T-helper 22 cell (primary cell): Measurements from ENCODE around the gene KRT86.

Experiments used
- DNase-seq: peaks from one replicate; pipeline ENCODE4 v3.0.0-alpha.2; 2020; ENCODE audit warnings: low read depth

Gene KRT86

GRCh38 chr12:52316701-52317100 is 42.3 kb downstream of the KRT86 start:
- DNase-seq: no peak

- no peak for DNase-seq
Observed at GRCh38 chr12:52317468-52318052, 43.1 kb downstream of the KRT86 start.

GRCh38 chr12:52318241-52318990 is 44.0 kb downstream of the KRT86 start:
- DNase-seq: no peak

GRCh38 chr12:52319097-52319496 is 44.7 kb downstream of the KRT86 start:
- no peak for DNase-seq

GRCh38 chr12:52320784-52321400 is 46.4 kb downstream of the KRT86 start, which contains the start of gene KRT83:
Gene KRT83 (minus strand): TSS chr12:52321398. CDS start chr12:52321335, 63 bp downstream.
- DNase-seq: no peak

DNA sequence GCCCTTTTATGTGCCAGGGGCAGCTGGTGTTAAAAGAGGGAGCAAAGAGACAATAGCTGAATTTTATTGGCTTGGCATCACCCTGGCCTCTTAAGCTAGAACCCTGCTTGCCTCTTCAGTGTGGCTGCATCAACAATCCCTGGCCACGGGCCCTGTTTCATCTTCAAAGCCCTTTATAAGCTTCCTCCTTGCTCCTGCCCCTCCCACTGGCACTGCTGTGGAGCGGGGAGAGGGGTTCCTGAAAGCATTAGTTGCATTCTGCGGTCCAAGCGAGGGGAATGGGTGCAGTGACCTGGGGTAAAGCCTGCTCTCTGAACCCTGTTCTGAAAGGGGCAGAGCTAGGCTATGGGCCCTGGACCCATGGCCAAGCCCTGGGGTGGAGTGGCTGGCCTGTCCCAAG is 47.0 kb downstream of the KRT86 start:
- no peak for DNase-seq

DNA sequence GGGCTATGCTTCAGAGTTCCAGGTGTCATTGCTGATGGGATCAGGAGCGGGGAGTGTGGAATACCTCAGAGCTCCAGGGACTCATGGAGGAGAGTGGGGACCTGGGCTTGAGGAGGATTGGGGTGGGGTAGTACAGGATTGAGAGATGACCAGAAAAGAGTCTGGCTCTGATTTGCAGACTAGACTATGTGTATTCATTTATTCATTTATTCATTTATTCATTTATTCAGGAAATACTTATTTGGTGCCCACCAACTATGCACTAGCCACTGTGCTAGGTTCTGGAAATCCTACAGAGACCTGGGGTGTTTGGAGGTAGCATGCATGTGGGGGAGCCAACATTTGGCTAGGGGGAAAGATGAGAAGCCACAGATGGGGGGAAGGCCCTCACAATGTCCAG is 47.6 kb downstream of the KRT86 start:
- no peak for DNase-seq

- no peak for DNase-seq
Observed at GRCh38 chr12:52323001-52323400, 48.6 kb downstream of the KRT86 start.

DNA sequence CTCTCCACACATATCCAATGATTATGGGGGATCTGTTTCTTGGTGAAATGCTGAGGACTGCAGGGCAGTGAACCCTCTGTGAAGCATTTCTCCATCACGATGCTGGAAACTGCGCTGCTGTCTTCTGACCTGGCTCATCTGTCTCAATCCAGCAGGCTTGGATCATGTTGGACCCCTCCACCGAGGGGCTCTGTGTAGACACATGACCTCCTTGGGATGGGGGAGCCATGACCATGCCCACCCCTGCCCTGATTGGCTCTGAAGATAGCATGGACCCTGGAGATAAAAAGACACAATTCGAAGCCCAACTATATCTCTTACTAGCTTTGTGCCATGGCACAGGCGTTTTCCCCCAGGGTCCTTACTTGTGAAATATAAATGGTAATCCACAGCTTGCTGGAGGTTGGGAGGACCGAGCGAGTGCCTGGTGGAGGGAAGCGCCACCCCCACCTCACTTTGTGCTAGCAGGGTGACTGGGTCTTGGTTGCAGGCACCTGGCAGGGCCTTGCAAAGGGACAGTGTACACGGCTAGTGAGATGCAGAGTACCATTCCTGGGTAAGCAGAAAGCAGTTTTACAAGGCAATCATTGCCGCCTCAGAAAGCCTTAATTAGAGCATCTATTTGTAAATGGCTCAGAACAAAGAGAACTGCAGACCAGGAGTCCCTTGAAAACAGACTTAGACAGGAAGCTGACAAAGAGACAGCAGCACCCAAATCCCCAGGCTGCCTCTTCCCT is 49.1 kb downstream of the KRT86 start:
- no peak for DNase-seq

GRCh38 chr12:52324153-52324444 is 49.7 kb downstream of the KRT86 start:
- DNase-seq: no peak

- DNase-seq: peak; percentile 61
Observed at GRCh38 chr12:52327052-52327829, 52.8 kb downstream of the KRT86 start.

DNA sequence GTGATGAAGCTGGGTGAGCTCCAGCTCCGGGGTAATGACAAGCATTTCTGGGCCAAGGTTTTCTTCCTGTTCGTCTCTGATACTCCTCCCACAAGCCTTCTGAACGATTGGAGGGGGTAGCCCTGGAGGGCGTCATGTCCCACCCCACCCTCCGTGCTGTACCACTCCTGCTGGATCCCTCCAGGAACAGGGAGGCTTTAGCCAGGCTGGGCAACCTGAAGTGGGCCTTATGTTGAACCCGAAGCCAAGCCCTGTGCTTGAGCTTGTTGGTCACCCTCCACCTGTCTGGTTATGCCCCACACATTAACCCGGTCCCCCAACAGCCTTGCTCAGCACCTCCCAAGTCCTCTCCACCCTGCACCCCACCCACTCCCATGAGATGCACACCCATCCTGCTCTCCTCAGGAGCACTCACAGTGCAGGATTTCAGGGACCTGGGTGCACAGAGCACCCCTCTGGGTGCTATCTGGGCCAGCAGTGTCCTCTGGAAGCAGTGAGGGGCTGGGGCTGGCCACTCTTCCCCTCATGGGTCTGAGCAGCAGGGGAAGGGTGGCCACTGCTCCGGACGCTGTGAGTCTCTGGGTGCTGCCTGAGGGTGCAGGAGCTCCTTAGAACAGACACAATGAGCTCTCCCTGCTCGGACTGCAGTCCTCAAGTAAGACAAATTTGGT is 53.5 kb downstream of the KRT86 start:
- DNase-seq: no peak

GRCh38 chr12:52331039-52331438 is 56.6 kb downstream of the KRT86 start:
- no peak for DNase-seq

- no peak for DNase-seq
Observed at GRCh38 chr12:52331833-52332232, 57.4 kb downstream of the KRT86 start.

- DNase-seq: no peak
Observed at GRCh38 chr12:52332381-52332780, 57.9 kb downstream of the KRT86 start.

- DNase-seq: no peak
Observed at GRCh38 chr12:52333321-52333720, 58.9 kb downstream of the KRT86 start.

- DNase-seq: no peak
Observed at GRCh38 chr12:52334185-52334584, 59.7 kb downstream of the KRT86 start.

DNA sequence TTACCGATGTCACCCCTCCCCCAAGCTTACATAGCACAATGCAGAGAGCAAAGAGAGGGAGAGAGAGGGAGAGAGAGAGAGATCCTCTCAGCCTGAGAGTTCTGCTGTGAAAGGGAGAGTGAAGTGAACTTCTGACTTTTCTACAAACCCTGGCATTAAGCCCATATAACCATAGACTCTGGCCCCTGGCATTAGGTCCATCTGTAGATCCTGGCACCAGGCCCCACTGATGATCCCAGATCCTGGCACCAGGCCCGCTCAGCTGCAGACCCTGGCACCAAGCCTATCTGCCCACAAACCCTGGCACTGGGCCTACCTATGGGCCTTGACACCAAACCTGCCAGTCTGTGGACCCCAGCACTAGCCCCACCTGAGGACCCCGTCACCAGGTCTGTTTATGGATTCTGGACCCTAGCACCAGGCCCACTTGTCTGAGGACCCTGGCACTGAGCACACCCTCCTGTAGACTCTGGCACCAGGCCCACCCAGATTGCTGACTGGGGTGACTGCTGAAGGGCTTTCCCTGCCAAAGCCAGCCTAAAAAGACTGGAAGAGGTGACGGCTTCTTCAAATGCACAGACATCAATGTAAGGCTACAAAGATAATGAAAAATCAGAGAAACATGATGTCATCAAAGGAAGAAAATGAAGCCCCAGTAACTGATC is 61.3 kb downstream of the KRT86 start:
- DNase-seq: no peak

- DNase-seq: no peak
Observed at GRCh38 chr12:52336641-52337040, 62.2 kb downstream of the KRT86 start.

DNA sequence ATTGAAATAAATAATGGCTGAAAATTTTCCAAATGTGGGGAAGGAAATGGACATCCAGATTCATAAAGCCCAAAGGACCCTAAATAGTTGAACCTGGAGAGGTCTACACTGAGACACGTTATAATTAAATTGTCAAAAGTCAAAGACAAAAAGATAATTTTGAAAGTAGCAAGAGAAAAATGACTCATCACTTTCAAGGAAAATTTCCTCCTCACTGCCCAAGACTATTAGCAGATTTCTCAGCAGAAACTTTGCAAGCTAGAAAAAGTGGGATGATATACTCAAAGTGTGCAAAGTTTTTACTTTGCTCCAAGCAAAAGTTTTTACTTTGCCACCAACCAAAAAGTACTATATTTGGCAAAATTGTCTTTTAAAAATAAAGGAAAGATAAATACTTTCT is 62.6 kb downstream of the KRT86 start:
- no peak for DNase-seq
